Erythroblast (primary cell): ENCODE measurements around the gene CSMD2.

ENCODE experiments used
- GATA1 ChIP-seq: IDR thresholded peaks from 2 replicates; pipeline ENCODE4 v1.6.1; 2011; ENCODE audit warnings: low read depth, mild to moderate bottlenecking, control low read depth, low read length, moderate library complexity
- POLR2A ChIP-seq: IDR thresholded peaks from 2 replicates; pipeline ENCODE4 v1.6.1; 2011; ENCODE audit warnings: mild to moderate bottlenecking, low read length

- TF ChIP-seq POLR2A = no peak
- no peak for TF ChIP-seq GATA1
Measured at GRCh38 chr1:34162852-34163766, 1.9 kb downstream of the CSMD2 start.
